Lower leg skin (tissue), 4 donors: Measurements from ENCODE around the gene CLDN12. TPM values are rescaled to one million over a fixed set of nuclear protein-coding genes. Genes with fewer than 3 reads are reported as not detected.
A peak's percentile ranks its signal among the peaks of the same experiment; 100 is the strongest.

Experiments
- DNase-seq, 2 donors: peaks; one replicate each; pipeline ENCODE4 v3.0.0-alpha.2; 2019; ENCODE audit warnings: low spot score in 2 of 2
- H3K4me3 ChIP-seq: fragments of 200-600 bp; sonication (generic); 2 replicates; pipeline ENCODE4 v1.5.1; 2017; ENCODE audit warnings: mild to moderate bottlenecking, low read depth; ENCODE audit not compliant: poor library complexity, severe bottlenecking
- POLR2A ChIP-seq, 2 donors: fragments of 450-650 bp; IDR thresholded peaks; one replicate each; pipeline ENCODE4 v1.6.1; 2016 to 2017; ENCODE audit warnings: antibody characterized with exemption in 2 of 2, mild to moderate bottlenecking in 1 of 2, moderate library complexity in 1 of 2
- WGBS, 2 donors: methylation state at CpG; one replicate each; pipeline ENCODE4 v1.1.5; 2018; 5-methylcytosine and 5-hydroxymethylcytosine counted together
- intact Hi-C: fragments of 100-400 bp; cut with DNase I; formaldehyde crosslinking; loops from one replicate; pipeline ENCODE4 v1.15.0; 2023; ENCODE audit warnings: low total_unique reads
- total RNA-seq, 4 donors: library from RNA; depleted of rRNA; stranded (reverse); fragments of >200 nt; gene quantifications; one replicate each; pipeline ENCODE4 v1.1.0, GENCODE V29; 2016
- TF ChIP-seq, protein P1 (sequence below), 3 donors: fragments of 450-650 bp; IDR thresholded peaks; one replicate each; pipeline ENCODE4 v1.5.1; 2016; ENCODE audit warnings: antibody characterized with exemption in 3 of 3, mild to moderate bottlenecking in 3 of 3, moderate library complexity in 2 of 3

CLDN12 gene
- total RNA-seq, 4 donors from 2014 or later: 11.2 to 17.1 (median 12.6) TPM

DNA sequence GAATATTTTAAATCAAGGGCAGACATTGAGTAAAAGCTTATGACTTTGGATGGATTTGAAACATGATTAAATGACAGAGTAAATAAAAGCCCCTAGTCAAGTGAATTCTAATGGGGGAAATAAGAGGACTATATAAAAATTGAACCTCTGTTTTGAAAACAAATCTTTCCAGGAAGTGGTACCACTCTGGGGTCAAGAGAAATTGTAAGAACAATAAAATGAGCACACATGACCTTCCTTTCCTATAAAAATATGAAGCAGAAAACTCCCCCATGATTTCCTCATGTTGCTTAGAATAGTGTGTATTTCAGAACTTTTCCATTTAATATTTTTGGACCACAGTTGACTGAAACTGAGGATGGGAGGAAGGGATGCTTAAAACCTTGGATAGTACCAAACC lies 12.3 kb upstream of the CLDN12 start:
- DNase-seq: no peak
- intact Hi-C loops: no loop called here
- H3K4me3 ChIP-seq: no peak overlapping the region
- no peak for TF ChIP-seq POLR2A (IDR thresholded peaks at IDR 0.05)
- TF ChIP-seq, protein P1, sequence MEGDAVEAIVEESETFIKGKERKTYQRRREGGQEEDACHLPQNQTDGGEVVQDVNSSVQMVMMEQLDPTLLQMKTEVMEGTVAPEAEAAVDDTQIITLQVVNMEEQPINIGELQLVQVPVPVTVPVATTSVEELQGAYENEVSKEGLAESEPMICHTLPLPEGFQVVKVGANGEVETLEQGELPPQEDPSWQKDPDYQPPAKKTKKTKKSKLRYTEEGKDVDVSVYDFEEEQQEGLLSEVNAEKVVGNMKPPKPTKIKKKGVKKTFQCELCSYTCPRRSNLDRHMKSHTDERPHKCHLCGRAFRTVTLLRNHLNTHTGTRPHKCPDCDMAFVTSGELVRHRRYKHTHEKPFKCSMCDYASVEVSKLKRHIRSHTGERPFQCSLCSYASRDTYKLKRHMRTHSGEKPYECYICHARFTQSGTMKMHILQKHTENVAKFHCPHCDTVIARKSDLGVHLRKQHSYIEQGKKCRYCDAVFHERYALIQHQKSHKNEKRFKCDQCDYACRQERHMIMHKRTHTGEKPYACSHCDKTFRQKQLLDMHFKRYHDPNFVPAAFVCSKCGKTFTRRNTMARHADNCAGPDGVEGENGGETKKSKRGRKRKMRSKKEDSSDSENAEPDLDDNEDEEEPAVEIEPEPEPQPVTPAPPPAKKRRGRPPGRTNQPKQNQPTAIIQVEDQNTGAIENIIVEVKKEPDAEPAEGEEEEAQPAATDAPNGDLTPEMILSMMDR (IDR thresholded peaks at IDR 0.05): no peak

DNA sequence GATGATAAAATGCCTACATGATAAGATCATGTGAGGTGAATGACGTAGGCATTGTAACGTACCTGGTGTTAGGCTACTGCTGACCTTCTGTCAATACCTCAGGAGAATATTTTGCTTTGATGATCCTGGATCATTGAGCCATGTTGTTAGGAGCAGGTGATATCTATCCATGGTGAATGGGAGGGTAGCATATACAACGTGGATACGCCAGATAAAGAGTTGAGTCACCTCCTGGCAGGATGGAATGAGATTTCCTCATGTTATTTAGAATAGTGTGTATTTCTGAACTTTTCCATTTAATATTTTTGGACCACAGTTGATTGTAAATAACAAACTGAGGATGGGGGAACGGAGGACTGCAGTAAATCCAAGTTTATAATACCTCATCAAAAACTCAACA lies 11.8 kb upstream of the CLDN12 start:
- no peak overlapping the region for H3K4me3 ChIP-seq
- TF ChIP-seq POLR2A (IDR thresholded peaks at IDR 0.05): no peak
- TF ChIP-seq, protein P1 (IDR thresholded peaks at IDR 0.05): no peak
- DNase-seq: no peak
- 81 to 83% methylated on average over 5 of the region's 5 CpGs for WGBS, 2 donors
- intact Hi-C loops: no loop called here

DNA sequence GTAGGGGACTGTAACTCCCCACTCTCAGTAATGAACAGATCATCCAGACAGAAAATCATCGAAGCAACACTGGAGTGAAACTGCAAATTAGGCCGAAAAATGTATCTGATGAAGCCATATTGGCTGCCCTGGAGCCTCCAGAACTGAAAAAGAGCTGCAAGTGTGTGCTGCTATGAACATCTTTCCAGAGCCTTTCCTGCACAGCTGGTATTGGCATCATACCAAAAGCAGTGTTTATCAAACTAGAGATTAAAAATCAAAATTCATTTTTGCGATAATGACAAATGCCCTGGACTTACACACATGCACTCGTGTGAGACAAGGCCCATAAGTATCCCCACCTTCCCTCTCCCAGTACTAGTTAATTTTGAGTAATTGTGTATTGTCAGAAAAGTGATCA lies 6.8 kb upstream of the CLDN12 start:
- DNase-seq: no peak
- intact Hi-C loops: no loop called here
- 90 to 94% methylated on average over 4 of the region's 4 CpGs for WGBS, 2 donors
- TF ChIP-seq POLR2A (IDR thresholded peaks at IDR 0.05): no peak
- TF ChIP-seq, protein P1 (IDR thresholded peaks at IDR 0.05): no peak
- no peak overlapping the region for H3K4me3 ChIP-seq

DNA sequence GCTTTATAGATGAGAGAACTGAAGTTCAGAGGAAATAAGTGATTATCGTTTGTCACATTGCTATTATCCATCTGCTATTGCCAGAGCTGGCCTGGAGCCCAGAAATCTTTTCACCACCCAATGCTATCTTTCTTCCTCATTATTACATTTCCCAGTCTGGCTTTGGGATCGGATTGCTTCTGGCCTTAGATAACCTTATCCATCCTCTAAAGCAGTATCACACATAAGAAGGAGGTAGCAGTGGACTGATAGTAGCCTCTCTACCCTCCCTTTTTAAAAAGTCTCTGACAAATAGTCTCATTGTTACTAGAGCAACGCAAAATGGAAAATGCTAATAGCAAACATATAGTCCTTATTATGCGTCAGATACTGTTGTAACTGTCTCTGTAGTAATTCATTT lies 1.3 kb upstream of the CLDN12 start:
- no peak for DNase-seq
- TF ChIP-seq, protein P1 (IDR thresholded peaks at IDR 0.05): no peak
- TF ChIP-seq POLR2A (IDR thresholded peaks at IDR 0.05): no peak
- intact Hi-C loops: no loop called here
- H3K4me3 ChIP-seq: no peak overlapping the region
- WGBS, 2 donors: 18 to 26% methylated on average over 4 of the region's 4 CpGs

DNA sequence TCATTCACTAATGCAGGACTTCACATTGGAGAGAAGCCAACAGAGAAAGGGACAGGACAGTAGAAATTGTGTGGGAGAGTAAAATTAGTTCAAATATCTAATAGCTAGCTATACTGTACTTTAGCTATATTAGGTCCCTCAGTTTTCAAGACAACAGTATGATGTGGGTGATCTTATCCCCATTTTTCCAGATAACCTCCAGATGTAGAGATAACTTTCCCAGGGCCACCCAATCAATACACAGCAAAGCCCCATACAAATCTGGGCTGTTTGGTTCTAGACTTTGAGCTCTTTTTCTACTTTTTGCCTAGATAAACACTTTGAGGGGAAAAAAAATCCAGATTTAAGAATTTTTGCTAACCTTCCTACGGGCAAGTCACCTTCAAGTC lies 482 bp upstream of the CLDN12 start:
- TF ChIP-seq POLR2A (IDR thresholded peaks at IDR 0.05): no peak
- TF ChIP-seq, protein P1 (IDR thresholded peaks at IDR 0.05): no peak
- intact Hi-C loops: no loop called here
- DNase-seq: no peak
- 16 to 23% methylated on average over 1 of the region's 1 CpG for WGBS, 2 donors
- H3K4me3 ChIP-seq: peak overlapping the region; percentile 13

DNA sequence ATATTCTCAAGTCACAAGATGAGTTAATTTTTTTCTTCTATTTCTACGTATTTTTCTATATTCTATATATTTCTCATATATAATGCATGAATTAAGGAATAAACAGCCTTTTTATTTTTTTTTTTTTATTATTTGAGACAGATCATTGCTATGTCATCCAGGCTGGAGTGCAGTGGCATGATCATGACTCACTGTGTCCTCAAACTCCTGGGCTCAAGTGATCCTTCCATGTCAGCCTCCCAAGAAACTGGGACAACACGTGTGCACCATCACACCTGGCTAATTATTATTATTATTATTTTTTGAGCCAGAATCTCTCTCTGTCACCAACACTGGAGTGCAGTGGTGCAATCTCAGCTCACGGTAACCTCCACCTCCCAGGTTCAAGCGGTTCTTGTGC lies 1.5 kb downstream of the CLDN12 start:
- H3K4me3 ChIP-seq: no peak overlapping the region
- WGBS, 2 donors: 78% methylated on average over 4 of the region's 4 CpGs
- intact Hi-C loops: no loop called here
- no peak for DNase-seq
- TF ChIP-seq, protein P1 (IDR thresholded peaks at IDR 0.05): no peak
- TF ChIP-seq POLR2A (IDR thresholded peaks at IDR 0.05): no peak
